HG03520 (cell line): Measurements from ENCODE around the gene TOR3A.
"Not testable (repeated sequence)": the region's sequence is repeated elsewhere in the genome, so short reads cannot be mapped to it uniquely, and the experiment has no call there.

Experiments
- ATAC-seq: cut with Tn5 transposase; IDR thresholded peaks from one replicate; pipeline ENCODE4 v1.9.1; 2021; ENCODE audit warnings: mild to moderate bottlenecking, moderate library complexity; ENCODE audit not compliant: unreplicated experiment

Gene TOR3A

GRCh38 chr1:179081687-179082332 is at the start of gene TOR3A:
Gene TOR3A, plus strand, starts transcription at chr1:179082070. Its CDS starts 59 bp downstream, at chr1:179082129.
- ATAC-seq: peak; percentile 77

GRCh38 chr1:179034720-179035119 is 47.1 kb upstream of the TOR3A start:
- ATAC-seq: peak; percentile 84

GRCh38 chr1:179036844-179037465 is 44.9 kb upstream of the TOR3A start:
- peak; percentile 48 for ATAC-seq

GRCh38 chr1:179038528-179039281 is 43.2 kb upstream of the TOR3A start:
- no peak for ATAC-seq

- not testable (repeated sequence) for ATAC-seq
Observed at GRCh38 chr1:179039502-179040174, 42.2 kb upstream of the TOR3A start.

GRCh38 chr1:179040175-179040551 is 41.7 kb upstream of the TOR3A start:
- ATAC-seq: not testable (repeated sequence)

- ATAC-seq: no peak
Observed at GRCh38 chr1:179042087-179042486, 39.8 kb upstream of the TOR3A start.

GRCh38 chr1:179042700-179043099 is 39.2 kb upstream of the TOR3A start:
- no peak for ATAC-seq

- ATAC-seq: no peak
Observed at GRCh38 chr1:179043266-179043665, 38.6 kb upstream of the TOR3A start.

GRCh38 chr1:179043907-179044306 is 38.0 kb upstream of the TOR3A start:
- ATAC-seq: no peak

- ATAC-seq: no peak
Observed at GRCh38 chr1:179046808-179047635, 34.8 kb upstream of the TOR3A start.

GRCh38 chr1:179047636-179047997 is 34.3 kb upstream of the TOR3A start:
- no peak for ATAC-seq

GRCh38 chr1:179048339-179049124 is 33.3 kb upstream of the TOR3A start:
- no peak for ATAC-seq

GRCh38 chr1:179052776-179053175 is 29.1 kb upstream of the TOR3A start:
- no peak for ATAC-seq

- ATAC-seq: no peak
Observed at GRCh38 chr1:179053486-179053885, 28.4 kb upstream of the TOR3A start.

GRCh38 chr1:179055937-179056336 is 25.9 kb upstream of the TOR3A start:
- ATAC-seq: no peak

- ATAC-seq: no peak
Observed at GRCh38 chr1:179058487-179059483, 23.1 kb upstream of the TOR3A start.
